AG04450 (cell line): ENCODE measurements around the gene KEL. TPM values are rescaled to one million over a fixed set of nuclear protein-coding genes. Genes with fewer than 3 reads are reported as not detected.

Experiments
- CTCF ChIA-PET: fragments of 300-600, 350-600 bp; formaldehyde crosslinking; extraction: SDS; loops from one replicate; lab custom pipeline; 2022; ENCODE audit warnings: antibody characterized with exemption, inconsistent platforms; lab: Charles Lee
- POLR2A ChIA-PET: fragments of 350-600 bp; formaldehyde crosslinking; extraction: SDS; loops from one replicate; lab custom pipeline; 2021; ENCODE audit warnings: antibody characterized with exemption, inconsistent platforms; lab: Yijun Ruan, JAX
- DNase-seq: peaks from one replicate; pipeline ENCODE4 v3.0.0-alpha.2; 2011; ENCODE audit warnings: low read depth, low spot score
- H3K27ac ChIP-seq: one replicate; pipeline ENCODE4 v1.5.1; 2012; ENCODE audit warnings: low read depth, low read length, control low read depth
- H3K27me3 ChIP-seq: one replicate; pipeline ENCODE4 v1.6.0; 2012; ENCODE audit warnings: low read length; ENCODE audit not compliant: control insufficient read depth, insufficient read depth
- H3K4me3 ChIP-seq: 2 replicates; pipeline ENCODE4 v1.5.1; 2011; ENCODE audit warnings: mild to moderate bottlenecking, low read depth, low read length, control low read depth
- H3K9me3 ChIP-seq: 2 replicates; pipeline ENCODE4 v1.5.1; 2012; ENCODE audit warnings: low read length; ENCODE audit not compliant: control insufficient read depth, insufficient read depth
- CTCF ChIP-seq: IDR thresholded peaks from 2 replicates; pipeline ENCODE4 v1.5.1; 2011; ENCODE audit warnings: low read depth, low read length, control low read depth, inconsistent platforms
- polyA plus RNA-seq: library from polyadenylated mRNA; depleted of rRNA; stranded (reverse); fragments of >200 nt; gene quantifications from 2 replicates; pipeline ENCODE4 v1.2.3, GENCODE V29; 2011

KEL gene
- polyA plus RNA-seq, 1 experiment, result 0.09 TPM

- TF ChIP-seq CTCF, result no peak
- ChIA-PET CTCF (interaction anchor here (0.7 kb wide), 1 partner anchor 415 kb away, joined by 4 read pairs; no protein-coding TSS in a partner anchor), POLR2A (no interaction called here)
- Histone ChIP-seq H3K9me3 (peaks cover 3% of the 10 kb centered on the region; the same call in 1 of the 2 replicates), H3K27ac (no peak overlapping the region), H3K4me3 (no peak overlapping the region), H3K27me3 (no peaks in the 10 kb centered on the region)
- no peak for DNase-seq
Measured at GRCh38 chr7:142897691-142898090, 64.5 kb downstream of the KEL start.

- no peaks in the 10 kb centered on the region for H3K27me3 ChIP-seq
- no peak for TF ChIP-seq CTCF
- no peak overlapping the region for H3K4me3 ChIP-seq
- CTCF ChIA-PET, result no interaction called here
- no peak overlapping the region for H3K27ac ChIP-seq
- peaks cover 3% of the 10 kb centered on the region for H3K9me3 ChIP-seq
- DNase-seq, result no peak
- POLR2A ChIA-PET, result no interaction called here
Measured at GRCh38 chr7:142896741-142897379, 65.3 kb downstream of the KEL start.

- CTCF ChIA-PET, result interaction anchor here (0.8 kb wide), 1 partner anchor 319 kb away, joined by 3 read pairs; no protein-coding TSS in a partner anchor
- no peak for DNase-seq
Measured at GRCh38 chr7:142896151-142896550, 66.0 kb downstream of the KEL start.

GRCh38 chr7:142894985-142895593 lies 67.1 kb downstream of the KEL start:
- Histone ChIP-seq H3K27ac (no peak overlapping the region), H3K27me3 (no peaks in the 10 kb centered on the region), H3K4me3 (no peak overlapping the region), H3K9me3 (peaks cover 17% of the 10 kb centered on the region)
- no peak for DNase-seq
- TF ChIP-seq CTCF, result no peak
- ChIA-PET POLR2A (no interaction called here), CTCF (interaction anchor here (0.8 kb wide), 1 partner anchor 320 kb away, joined by 3 read pairs; no protein-coding TSS in a partner anchor)

More at GRCh38 chr7:142896151-142896550, 66.0 kb downstream of the KEL start:
- POLR2A ChIA-PET, result no interaction called here
- H3K27ac ChIP-seq, result no peak overlapping the region
- H3K9me3 ChIP-seq, result peaks cover 8% of the 10 kb centered on the region
- H3K4me3 ChIP-seq, result no peak overlapping the region
- no peak for TF ChIP-seq CTCF
- H3K27me3 ChIP-seq, result no peaks in the 10 kb centered on the region
